Stimulated activated CD8-positive, alpha-beta memory T cell treated with anti-CD3 and anti-CD28 coated beads, Interleukin-15, amount 100 ng/mL, for 48 hours (primary cell): Measurements from ENCODE around the gene SNIP1.
"Not testable (repeated sequence)": the region's sequence is repeated elsewhere in the genome, so short reads cannot be mapped to it uniquely, and the experiment has no call there.

Experiments used
- DNase-seq, 2 donors: peaks; one replicate each; pipeline ENCODE4 v3.0.0-alpha.2; 2020; ENCODE audit warnings: low read depth in 2 of 2

SNIP1 gene

GRCh38 chr1:37559080-37559479 lies 5.0 kb upstream of the SNIP1 start:
- no peak for DNase-seq

DNA sequence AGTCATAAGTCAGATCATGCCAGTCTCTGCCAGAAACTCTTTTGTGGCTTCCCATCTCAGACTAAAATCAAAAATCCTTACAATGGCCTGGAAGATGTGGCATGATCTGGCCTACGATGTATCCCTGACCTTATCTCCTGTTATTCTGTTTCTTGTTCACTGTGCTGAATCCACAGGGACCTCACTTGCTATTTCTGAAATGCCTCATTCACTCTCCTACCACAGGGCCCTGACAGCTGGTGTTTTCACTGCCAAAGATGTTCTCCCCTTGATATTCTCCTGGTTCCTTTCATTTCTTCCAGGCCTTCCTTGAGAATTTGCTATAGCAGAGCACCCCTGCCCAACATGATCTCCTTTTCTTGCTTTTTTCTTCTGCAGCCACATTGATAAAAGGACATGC lies 4.3 kb upstream of the SNIP1 start:
- no peak for DNase-seq

- DNase-seq, result no peak
Observed at GRCh38 chr1:37557402-37557801, 3.3 kb upstream of the SNIP1 start.

DNA sequence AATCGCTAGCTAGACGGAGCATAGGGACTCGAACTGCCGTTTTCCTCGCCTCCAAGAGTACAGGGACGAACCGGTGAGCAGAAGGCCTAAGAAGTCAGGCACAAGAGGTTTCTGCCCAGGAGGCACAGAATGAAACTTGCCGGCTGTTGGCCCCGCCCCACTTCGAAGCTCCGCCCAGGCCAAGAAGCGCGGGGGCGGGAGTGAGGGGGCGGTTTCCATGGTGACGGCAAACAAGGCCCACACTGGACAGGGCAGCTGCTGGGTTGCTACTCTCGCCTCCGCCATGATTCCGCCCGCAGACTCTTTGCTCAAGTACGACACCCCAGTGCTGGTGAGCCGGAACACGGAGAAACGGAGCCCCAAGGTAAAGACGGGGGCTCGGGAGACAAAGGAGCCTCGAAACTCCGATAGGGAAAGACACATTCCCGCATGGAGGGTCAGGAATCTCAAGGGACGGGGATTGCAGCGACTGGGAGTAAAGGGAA lies 2.7 kb upstream of the SNIP1 start, which contains the start of gene DNALI1:
Gene DNALI1 (plus strand): TSS at position 229 of the 485 bp plus-strand sequence. CDS start 55 bp downstream, at position 284.
- DNase-seq, result no peak

GRCh38 chr1:37553598-37553926 lies 531 bp downstream of the SNIP1 start:
- DNase-seq, result no peak

DNA sequence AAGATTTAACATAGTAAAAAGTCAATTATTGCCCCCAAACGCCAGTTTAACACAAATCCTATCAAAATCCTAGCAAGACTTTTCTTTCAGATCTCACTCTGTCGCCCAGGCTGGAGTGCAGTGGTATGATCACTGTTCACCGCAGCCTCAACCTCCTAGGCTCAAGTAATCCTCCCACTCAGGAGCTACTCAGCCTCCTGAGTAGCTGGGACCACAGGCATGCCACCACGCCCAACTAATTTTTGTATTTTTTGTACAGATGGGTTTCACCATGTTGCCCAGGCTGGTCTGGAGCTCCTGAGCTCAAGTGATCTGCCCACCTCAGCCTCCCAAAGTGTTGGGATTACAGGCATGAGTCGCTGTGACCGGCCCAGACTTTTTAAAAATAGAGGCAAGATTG lies 4.8 kb downstream of the SNIP1 start:
- no peak for DNase-seq

- no peak for DNase-seq
Observed at GRCh38 chr1:37545019-37545418, 9.1 kb downstream of the SNIP1 start.

DNA sequence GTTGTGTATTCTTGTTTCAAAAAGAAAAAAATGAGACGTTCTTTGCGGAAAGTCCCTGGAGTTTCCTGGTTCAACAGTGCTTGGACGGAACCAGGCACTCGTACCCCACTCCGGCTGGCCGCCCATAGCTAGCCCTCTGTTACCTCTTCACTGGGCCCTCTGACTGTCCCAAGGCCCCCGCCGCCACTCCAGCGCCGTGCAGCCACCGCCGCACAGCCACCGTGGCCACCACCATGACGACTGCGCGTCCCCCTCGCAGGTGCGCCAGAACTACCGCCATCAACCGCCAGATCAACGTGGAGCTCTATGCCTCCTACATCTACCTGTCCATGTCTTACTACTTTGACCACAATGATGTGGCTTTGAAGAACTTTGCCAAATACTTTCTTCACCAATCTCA lies 9.6 kb downstream of the SNIP1 start:
- no peak for DNase-seq

- DNase-seq, result no peak
Observed at GRCh38 chr1:37540036-37540785, 13.9 kb downstream of the SNIP1 start.

DNA sequence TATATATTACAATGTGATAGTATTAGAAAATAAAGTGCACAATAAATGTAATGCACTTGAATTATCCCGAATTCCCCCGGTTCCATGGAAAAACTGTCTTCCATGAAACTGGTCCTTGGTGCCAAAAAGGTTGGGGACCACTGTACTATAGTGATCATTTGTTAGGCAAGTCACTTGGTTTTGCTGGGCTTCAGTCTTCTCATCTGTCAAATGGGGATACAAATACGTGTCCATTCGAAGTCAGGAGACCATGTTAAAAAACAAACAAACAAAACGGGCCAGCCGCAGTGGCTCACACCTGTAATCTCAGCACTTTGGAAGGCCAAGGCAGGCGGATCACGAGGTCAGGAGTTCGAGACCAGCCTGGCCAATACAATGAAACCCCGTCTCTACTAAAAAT lies 14.9 kb downstream of the SNIP1 start:
- DNase-seq, result not testable (repeated sequence)

- DNase-seq, result no peak
Observed at GRCh38 chr1:37537378-37537777, 16.7 kb downstream of the SNIP1 start.

DNA sequence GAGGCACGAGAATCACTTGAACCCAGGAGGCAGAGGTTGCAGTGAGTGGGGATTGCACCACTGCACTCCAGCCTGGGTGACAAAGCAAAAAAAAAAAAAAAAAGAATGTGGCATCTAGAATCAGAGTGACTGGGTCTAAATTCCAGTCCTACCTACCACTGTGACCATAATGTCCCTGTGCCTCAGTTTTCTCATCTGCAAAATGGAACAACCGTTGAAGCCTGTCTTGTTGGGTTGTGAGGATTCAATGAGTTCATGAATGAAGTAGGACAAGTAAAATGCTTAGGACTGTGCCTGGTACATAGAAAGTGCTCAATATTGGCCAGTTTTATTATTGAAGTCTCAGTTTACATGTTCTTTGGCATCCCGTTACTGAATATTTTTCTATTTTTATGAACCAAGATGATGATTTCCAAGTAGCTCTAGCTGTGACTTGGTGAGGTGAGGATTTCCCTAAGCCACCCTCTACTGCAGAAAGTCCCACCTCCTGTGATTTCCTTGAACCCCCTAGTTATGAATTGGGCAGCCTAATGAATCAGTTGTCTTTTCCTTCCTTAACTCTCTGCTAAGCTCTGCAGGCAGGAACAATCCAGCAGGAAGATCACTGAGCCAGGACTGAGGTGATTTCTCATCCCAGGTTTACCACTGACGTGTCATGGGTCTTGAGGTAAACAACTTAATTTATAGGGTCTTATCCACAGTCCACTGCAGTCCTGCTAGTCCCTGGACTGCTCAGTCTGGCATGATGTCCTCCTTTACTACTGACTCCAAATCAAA lies 20.6 kb downstream of the SNIP1 start:
- no peak for DNase-seq

- not testable (repeated sequence) for DNase-seq
Observed at GRCh38 chr1:37532418-37533156, 21.5 kb downstream of the SNIP1 start.

DNA sequence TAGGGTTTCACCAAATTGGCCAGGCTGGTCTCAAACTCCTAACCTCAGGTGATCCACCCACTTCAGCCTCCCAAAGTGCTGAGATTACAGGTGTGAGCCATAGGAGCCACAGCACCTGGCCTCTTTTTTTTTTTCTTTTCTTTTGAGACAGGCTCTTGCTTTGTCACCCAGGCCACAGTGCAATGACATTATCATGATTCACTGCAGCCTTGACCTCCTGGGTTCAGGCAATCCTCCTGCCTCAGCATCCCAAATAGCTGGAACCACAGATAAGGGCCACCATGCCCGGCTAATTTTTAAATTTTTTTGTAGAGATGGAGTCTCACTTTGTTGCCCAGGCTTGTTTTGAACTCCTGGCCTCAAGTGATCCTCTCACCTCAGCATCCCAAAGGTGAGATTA lies 24.2 kb downstream of the SNIP1 start:
- DNase-seq, result not testable (repeated sequence)

DNA sequence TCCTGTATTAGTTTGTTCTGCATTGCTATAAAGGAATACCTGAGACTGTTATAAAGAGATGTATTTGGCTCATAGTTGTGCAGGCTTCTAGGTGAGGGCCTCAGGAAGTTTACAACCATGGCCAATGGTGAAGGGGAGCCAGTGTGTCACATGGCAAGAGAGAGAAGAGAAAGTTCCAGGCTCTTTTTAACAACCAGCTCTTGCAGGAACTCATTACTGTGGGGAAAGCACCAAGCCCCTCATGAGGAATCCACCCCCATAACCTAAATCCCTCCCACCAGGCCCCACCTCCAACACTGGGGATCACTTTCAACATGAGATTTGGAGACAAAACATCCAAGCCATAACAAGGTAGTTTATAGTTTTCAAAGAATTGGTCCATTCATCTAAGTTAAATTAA lies 34.5 kb downstream of the SNIP1 start:
- no peak for DNase-seq

- peak; percentile 43 to 64 for DNase-seq
Observed at GRCh38 chr1:37518929-37519328, 35.2 kb downstream of the SNIP1 start.

- not testable (repeated sequence) for DNase-seq
Observed at GRCh38 chr1:37518241-37518640, 35.9 kb downstream of the SNIP1 start.

GRCh38 chr1:37517569-37517968 lies 36.5 kb downstream of the SNIP1 start:
- DNase-seq, result no peak

- DNase-seq, result no peak
Observed at GRCh38 chr1:37515185-37516034, 38.7 kb downstream of the SNIP1 start.

DNA sequence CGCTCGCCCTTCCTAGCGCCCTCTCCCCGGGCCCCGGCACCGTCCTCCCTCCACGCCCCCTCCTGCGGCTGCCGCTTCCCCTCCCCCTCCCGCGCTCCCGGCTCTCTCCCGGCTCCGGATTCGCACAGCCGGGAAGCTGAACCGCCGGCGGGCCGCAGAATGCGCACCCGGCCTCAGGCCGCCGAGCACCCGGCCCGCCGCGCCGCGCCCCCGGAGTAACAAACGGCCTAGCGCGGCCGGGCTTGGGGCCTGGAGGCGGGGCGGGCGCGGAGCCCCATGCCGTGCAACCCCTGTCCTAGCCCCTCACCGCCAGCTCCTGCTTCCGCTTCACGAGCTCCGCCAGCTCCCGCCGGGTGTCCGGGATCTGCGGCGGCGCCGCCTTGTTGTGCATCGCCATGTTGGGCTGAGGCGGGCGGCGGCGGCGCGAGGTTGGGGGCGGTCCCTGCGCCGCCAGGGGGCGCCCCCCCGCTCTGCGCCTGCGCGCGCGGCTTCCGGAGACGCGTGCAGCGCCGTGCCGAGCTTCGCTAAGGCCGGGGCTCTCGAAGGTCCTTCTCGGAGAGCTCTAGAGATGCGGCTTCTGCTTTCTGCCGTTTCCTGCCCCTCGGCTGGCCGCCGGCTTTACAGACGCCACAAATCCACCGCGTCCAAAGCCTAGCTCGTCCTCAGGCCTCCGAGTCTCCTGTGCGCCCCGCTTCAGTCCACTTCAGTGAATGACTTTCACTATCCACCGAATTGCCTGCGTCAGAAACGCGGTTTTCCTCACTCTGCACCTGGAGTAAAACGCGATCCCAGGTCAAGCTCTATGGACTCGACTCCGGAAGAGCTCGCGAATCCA lies 39.5 kb downstream of the SNIP1 start, which contains the start of gene MEAF6:
Gene MEAF6 (minus strand): TSS at position 417 of the 835 bp plus-strand sequence. CDS start 20 bp downstream, at position 397.
- DNase-seq, result peak; percentile 75 to 78
